Naive thymus-derived CD4-positive, alpha-beta T cell (primary cell): ENCODE results near the gene MOBP. TPM values are rescaled to one million over a fixed set of nuclear protein-coding genes. Genes with fewer than 3 reads are reported as not detected.
"Not testable (repeated sequence)": the region's sequence is repeated elsewhere in the genome, so short reads cannot be mapped to it uniquely, and the experiment has no call there.

ENCODE experiments used
- ATAC-seq: fragments of 150-1000 bp; cut with Tn5 transposase; 2 replicates; pipeline ENCODE4 v1.10.0; 2021; ENCODE audit warnings: mild to moderate bottlenecking, moderate library complexity
- CTCF ChIA-PET: fragments of 350-600 bp; sonication (Branson Sonifier 250); formaldehyde crosslinking; loops from one replicate; lab custom pipeline; 2021; ENCODE audit warnings: antibody characterized with exemption; lab: Charles Lee
- POLR2A ChIA-PET: fragments of 350-600 bp; sonication (Branson Sonifier 250); formaldehyde crosslinking; loops from one replicate; lab custom pipeline; 2021; ENCODE audit warnings: antibody characterized with exemption, inconsistent platforms; lab: Charles Lee
- DNase-seq, 9 donors: peaks; one replicate each; pipeline versions ENCODE4 v3.0.0 to v3.0.0-alpha.2; 2020 to 2022; ENCODE audit warnings: mixed read lengths in 1 of 9
- H3K27ac ChIP-seq: one replicate; pipeline ENCODE4 v1.7.0; 2013; ENCODE audit warnings: mild to moderate bottlenecking, low read depth, low read length, moderate library complexity
- H3K27me3 ChIP-seq, 2 donors: one replicate each; pipeline ENCODE4 v1.7.0; 2013; ENCODE audit warnings: low read length in 2 of 2, mild to moderate bottlenecking in 2 of 2, moderate library complexity in 2 of 2; ENCODE audit not compliant: control insufficient read depth in 2 of 2, insufficient read depth in 2 of 2
- H3K36me3 ChIP-seq, 3 experiments: 1 replicate in 2 of 3; 2 replicates in 1 of 3; pipeline ENCODE4 v1.7.0; 2013; ENCODE audit warnings: low read length in 3 of 3, mild to moderate bottlenecking in 3 of 3, moderate library complexity in 1 of 3; ENCODE audit not compliant: insufficient read depth in 3 of 3, control insufficient read depth in 2 of 3
- H3K4me1 ChIP-seq, 2 donors: one replicate each; pipeline ENCODE4 v1.7.0; 2013; ENCODE audit warnings: low read length in 2 of 2, mild to moderate bottlenecking in 2 of 2, moderate library complexity in 1 of 2; ENCODE audit not compliant: control insufficient read depth in 2 of 2, insufficient read depth in 2 of 2
- H3K4me3 ChIP-seq: 2 replicates; pipeline ENCODE4 v1.7.0; 2013; ENCODE audit warnings: mild to moderate bottlenecking, low read length
- H3K9me3 ChIP-seq, 3 experiments: 1 replicate in 2 of 3; 2 replicates in 1 of 3; pipeline ENCODE4 v1.7.0; 2013; ENCODE audit warnings: low read length in 3 of 3; ENCODE audit not compliant: control insufficient read depth in 2 of 3
- H3K27ac Mint-ChIP-seq, 9 donors: one replicate each; pipeline ENCODE4 v1.8.0; 2020 to 2022; ENCODE audit warnings: mixed read lengths in 9 of 9, mild to moderate bottlenecking in 8 of 9, moderate library complexity in 5 of 9, inconsistent platforms in 2 of 9
- H3K27me3 Mint-ChIP-seq, 5 donors: one replicate each; pipeline ENCODE4 v1.8.0; 2021 to 2022; ENCODE audit warnings: mixed read lengths in 5 of 5, mild to moderate bottlenecking in 1 of 5
- H3K36me3 Mint-ChIP-seq, 5 donors: one replicate each; pipeline ENCODE4 v1.8.0; 2020 to 2022; ENCODE audit warnings: mixed read lengths in 5 of 5, mild to moderate bottlenecking in 3 of 5, inconsistent platforms in 1 of 5
- H3K4me1 Mint-ChIP-seq, 7 donors: one replicate each; pipeline ENCODE4 v1.8.0; 2020 to 2022; ENCODE audit warnings: mixed read lengths in 7 of 7, mild to moderate bottlenecking in 3 of 7, inconsistent platforms in 1 of 7
- H3K4me3 Mint-ChIP-seq, 10 donors: one replicate each; pipeline ENCODE4 v1.8.0; 2020 to 2022; ENCODE audit warnings: mild to moderate bottlenecking in 10 of 10, mixed read lengths in 10 of 10, moderate library complexity in 6 of 10, inconsistent platforms in 2 of 10
- H3K9me3 Mint-ChIP-seq, 11 donors: one replicate each; pipeline ENCODE4 v1.8.0; 2020 to 2022; ENCODE audit warnings: mixed read lengths in 11 of 11, mild to moderate bottlenecking in 4 of 11, inconsistent platforms in 1 of 11, moderate library complexity in 1 of 11
- intact Hi-C, 2 donors: fragments of 100-400 bp; cut with micrococcal nuclease; formaldehyde crosslinking; loops; one replicate each; pipeline ENCODE4 v1.15.1; 2023
- polyA plus RNA-seq, 2 donors: library from polyadenylated mRNA; unstranded; fragments of 300-500 nt; fragmentation: Illumina TruSeq; gene quantifications; one replicate each; pipeline ENCODE4 v1.2.3, GENCODE V29; 2021
- total RNA-seq, 6 experiments: library from RNA in 5 of 6; stranded (reverse) in 5 of 6; gene quantifications; 1 replicate in 5 of 6; 2 replicates in 1 of 6; pipeline ENCODE4 v1.2.3 and lab custom pipeline; 2021 to 2026

MOBP gene
- total and polyA plus RNA-seq, 7 experiments from 2014 or later = 0.07 TPM; not detected in 6

- H3K4me1 Mint-ChIP-seq = peaks cover 0 to 5% (median 0%) of the 10 kb centered on the region in 7 donors
- no peak overlapping the region for H3K4me3 ChIP-seq
- H3K27me3 ChIP-seq = no peaks in the 10 kb centered on the region
- intact Hi-C loops = loop anchor here (1.0 to 10.0 kb wide), 5 partner anchors 42 to 730 kb away; partner anchors contain the start of gene RPSA (in 1 of the 2)
- no peaks in the 10 kb centered on the region for H3K36me3 ChIP-seq
- H3K4me3 Mint-ChIP-seq = no peak overlapping the region
- H3K4me1 ChIP-seq = no peaks in the 10 kb centered on the region
- POLR2A ChIA-PET = no interaction called here
- no peaks in the 10 kb centered on the region for H3K9me3 Mint-ChIP-seq
- no peak overlapping the region for H3K27ac ChIP-seq
- H3K27ac Mint-ChIP-seq = no peak overlapping the region
- CTCF ChIA-PET = interaction anchor here (1.0 kb wide), 2 partner anchors 42 to 869 kb away, joined by 3 to 4 read pairs; partner anchors contain the start of gene RPSA
- no peaks in the 10 kb centered on the region for H3K9me3 ChIP-seq
- DNase-seq = no peak
- no peak for ATAC-seq
- H3K27me3 Mint-ChIP-seq = peaks cover 0 to 26% (median 10%) of the 10 kb centered on the region in 5 donors
- H3K36me3 Mint-ChIP-seq = no peaks in the 10 kb centered on the region
These were observed 18.8 kb upstream of the MOBP start for GRCh38 chr3:39448506-39449233.

GRCh38 chr3:39449796-39450195 lies 17.7 kb upstream of the MOBP start:
- no peaks in the 10 kb centered on the region for H3K36me3 Mint-ChIP-seq
- DNase-seq = no peak
- CTCF ChIA-PET = no interaction called here
- Histone ChIP-seq H3K27ac (no peak overlapping the region), H3K9me3 (no peaks in the 10 kb centered on the region), H3K4me1 (no peaks in the 10 kb centered on the region), H3K36me3 (no peaks in the 10 kb centered on the region), H3K27me3 (no peaks in the 10 kb centered on the region), H3K4me3 (no peak overlapping the region)
- POLR2A ChIA-PET = no interaction called here
- H3K27ac Mint-ChIP-seq = no peak overlapping the region
- H3K4me1 Mint-ChIP-seq = peaks cover 0 to 5% (median 0%) of the 10 kb centered on the region in 7 donors
- intact Hi-C loops = loop anchor here (2.0 to 10.0 kb wide), 3 partner anchors 73 to 729 kb away; no protein-coding TSS in a partner anchor
- no peak overlapping the region for H3K4me3 Mint-ChIP-seq
- no peak for ATAC-seq
- no peaks in the 10 kb centered on the region for H3K9me3 Mint-ChIP-seq
- peaks cover 4 to 28% (median 10%) of the 10 kb centered on the region in 5 donors for H3K27me3 Mint-ChIP-seq

- Histone ChIP-seq H3K27me3 (no peaks in the 10 kb centered on the region), H3K36me3 (no peaks in the 10 kb centered on the region), H3K27ac (no peak overlapping the region), H3K4me1 (no peaks in the 10 kb centered on the region), H3K9me3 (no peaks in the 10 kb centered on the region), H3K4me3 (no peak overlapping the region)
- ChIA-PET CTCF (no interaction called here), POLR2A (no interaction called here)
- Mint-ChIP-seq H3K27ac (no peak overlapping the region), H3K36me3 (no peaks in the 10 kb centered on the region), H3K4me3 (no peak overlapping the region), H3K9me3 (no peaks in the 10 kb centered on the region), H3K4me1 (peaks cover 0 to under 1% (median 0%) of the 10 kb centered on the region in 7 donors), H3K27me3 (peaks cover 11 to 25% (median 23%) of the 10 kb centered on the region in 5 donors)
- ATAC-seq (no peak), DNase-seq (no peak)
- intact Hi-C loops = no loop called here
These were observed 14.3 kb upstream of the MOBP start for GRCh38 chr3:39453134-39453533.

DNA sequence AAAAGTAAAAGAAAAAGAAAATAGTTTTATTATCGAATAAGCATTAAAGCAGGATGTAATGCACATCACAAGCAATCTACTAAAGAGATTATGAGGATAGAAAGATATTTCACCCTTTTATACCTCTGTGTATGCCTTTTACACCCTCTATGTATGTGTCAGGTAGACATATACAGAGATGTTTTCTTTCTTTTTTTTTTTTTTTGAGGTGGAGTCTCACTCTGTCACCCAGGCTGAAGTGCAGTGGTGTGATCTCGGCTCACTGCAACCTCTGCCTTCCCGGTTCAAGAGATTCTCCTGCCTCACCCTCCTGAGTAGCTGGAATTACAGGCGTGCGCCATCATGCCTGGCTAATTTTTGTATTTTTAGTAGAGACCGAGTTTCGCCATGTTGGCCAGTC lies 13.6 kb upstream of the MOBP start:
- H3K4me1 Mint-ChIP-seq, H3K27me3 ChIP-seq, H3K36me3 Mint-ChIP-seq, H3K36me3 ChIP-seq, H3K9me3 Mint-ChIP-seq, H3K4me3 Mint-ChIP-seq, DNase-seq, intact Hi-C loops, H3K27ac Mint-ChIP-seq, POLR2A ChIA-PET, H3K4me1 ChIP-seq, ATAC-seq, H3K9me3 ChIP-seq, H3K4me3 ChIP-seq, CTCF ChIA-PET, H3K27ac ChIP-seq: not testable (repeated sequence)
- H3K27me3 Mint-ChIP-seq = peaks cover 11 to 26% (median 21%) of the 10 kb centered on the region in 5 donors

DNA sequence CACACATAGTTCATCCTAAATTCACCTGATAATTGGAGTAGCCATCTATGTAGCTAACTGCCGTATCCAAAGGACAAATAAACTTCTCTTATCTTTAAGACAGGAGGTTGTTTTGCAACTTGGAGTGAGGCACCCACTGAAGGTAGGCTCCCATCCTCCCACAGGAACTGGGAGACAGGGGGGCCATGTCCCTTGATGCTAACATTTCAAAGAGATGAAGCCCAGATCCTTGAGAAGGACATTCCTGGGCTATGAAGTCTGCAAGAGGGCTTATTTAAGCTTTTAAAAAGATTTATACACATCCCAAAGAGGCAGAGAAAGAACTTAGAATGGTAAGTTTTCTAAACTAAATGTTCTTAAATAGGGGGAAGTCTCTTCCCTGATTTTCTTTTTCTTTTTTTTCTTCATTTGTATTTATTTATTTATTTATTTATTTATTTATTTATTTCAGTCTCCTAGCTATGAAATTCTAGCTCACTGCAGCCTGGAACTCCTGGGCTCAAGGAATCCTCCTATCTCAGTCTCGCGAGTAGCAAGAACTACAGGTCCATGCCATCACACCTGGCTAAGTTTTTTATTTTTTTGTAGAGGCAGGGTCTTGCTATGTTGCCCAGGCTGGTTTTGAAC lies 12.8 kb upstream of the MOBP start:
- Mint-ChIP-seq H3K4me1 (no peaks in the 10 kb centered on the region), H3K27me3 (peaks cover 11 to 29% (median 20%) of the 10 kb centered on the region in 5 donors), H3K27ac (no peak overlapping the region), H3K36me3 (no peaks in the 10 kb centered on the region), H3K4me3 (no peak overlapping the region), H3K9me3 (no peaks in the 10 kb centered on the region)
- no peak for DNase-seq
- H3K4me3 ChIP-seq = no peak overlapping the region
- no peaks in the 10 kb centered on the region for H3K36me3 ChIP-seq
- ChIA-PET CTCF (no interaction called here), POLR2A (no interaction called here)
- H3K27me3 ChIP-seq = no peaks in the 10 kb centered on the region
- H3K9me3 ChIP-seq = no peaks in the 10 kb centered on the region
- no peak for ATAC-seq
- intact Hi-C loops = no loop called here
- no peak overlapping the region for H3K27ac ChIP-seq
- H3K4me1 ChIP-seq = no peaks in the 10 kb centered on the region

DNA sequence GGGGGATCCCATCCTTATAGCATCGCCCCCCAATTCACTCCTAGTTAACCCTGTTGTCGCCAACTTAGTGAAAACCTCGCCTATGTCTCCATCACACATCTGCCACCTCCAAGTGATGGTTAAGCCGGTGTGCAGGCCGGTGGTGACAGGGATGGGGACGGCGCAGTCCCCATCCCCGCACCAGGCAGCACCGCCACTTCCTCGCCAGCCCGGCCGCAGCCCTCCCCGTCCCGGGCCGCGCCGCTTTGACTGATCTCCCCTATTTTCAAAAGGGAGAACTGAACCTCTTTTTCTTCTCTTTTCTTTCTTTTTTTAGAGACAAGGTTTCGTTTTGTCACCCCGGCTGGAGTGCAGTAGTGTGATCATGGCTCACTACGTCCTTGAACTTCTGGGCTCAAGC lies 11.3 kb upstream of the MOBP start:
- no peaks in the 10 kb centered on the region for H3K36me3 Mint-ChIP-seq
- no peak overlapping the region for H3K4me3 Mint-ChIP-seq
- no peak overlapping the region for H3K27ac Mint-ChIP-seq
- ATAC-seq (no peak), DNase-seq (no peak)
- ChIA-PET POLR2A (no interaction called here), CTCF (no interaction called here)
- H3K4me1 Mint-ChIP-seq = no peaks in the 10 kb centered on the region
- no peaks in the 10 kb centered on the region for H3K4me1 ChIP-seq
- peaks cover 11 to 35% (median 22%) of the 10 kb centered on the region in 5 donors for H3K27me3 Mint-ChIP-seq
- intact Hi-C loops = no loop called here
- H3K27me3 ChIP-seq = no peaks in the 10 kb centered on the region
- no peaks in the 10 kb centered on the region for H3K9me3 Mint-ChIP-seq
- no peak overlapping the region for H3K27ac ChIP-seq
- H3K36me3 ChIP-seq = no peaks in the 10 kb centered on the region
- no peaks in the 10 kb centered on the region for H3K9me3 ChIP-seq
- H3K4me3 ChIP-seq = no peak overlapping the region
